GM18511 (cell line): Measurements from ENCODE around the gene ACVR1C.
"Not testable (repeated sequence)": the region's sequence is repeated elsewhere in the genome, so short reads cannot be mapped to it uniquely, and the experiment has no call there.

Experiments used
- ATAC-seq: cut with Tn5 transposase; IDR thresholded peaks from one replicate; pipeline ENCODE4 v1.9.1; 2021; ENCODE audit warnings: mild to moderate bottlenecking, moderate library complexity; ENCODE audit not compliant: unreplicated experiment

Gene ACVR1C

GRCh38 chr2:157587576-157587975 is 41.1 kb downstream of the ACVR1C start:
- no peak for ATAC-seq

- no peak for ATAC-seq
Observed at GRCh38 chr2:157574165-157574564, 54.5 kb downstream of the ACVR1C start.

GRCh38 chr2:157572725-157573124 is 55.9 kb downstream of the ACVR1C start:
- peak; percentile 75 for ATAC-seq

GRCh38 chr2:157566623-157567022 is 62.0 kb downstream of the ACVR1C start:
- not testable (repeated sequence) for ATAC-seq

DNA sequence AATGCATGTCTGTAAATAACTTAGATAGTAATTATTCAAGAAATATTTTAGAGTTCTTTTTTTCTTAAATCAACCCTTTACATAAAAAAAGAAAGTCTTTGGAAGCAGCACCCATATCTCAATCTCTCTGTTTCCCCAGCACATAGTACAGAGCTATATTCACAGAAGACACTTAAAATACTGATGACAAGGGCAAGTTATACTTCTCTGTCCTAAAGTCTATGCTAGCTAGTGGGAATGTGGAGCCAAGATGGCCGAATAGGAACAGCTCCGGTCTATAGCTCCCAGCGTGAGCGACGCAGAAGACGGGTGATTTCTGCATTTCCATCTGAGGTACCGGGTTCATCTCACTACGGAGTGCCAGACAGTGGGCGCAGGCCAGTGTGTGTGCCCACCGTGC is 62.6 kb downstream of the ACVR1C start:
- not testable (repeated sequence) for ATAC-seq

- no peak for ATAC-seq
Observed at GRCh38 chr2:157565550-157565949, 63.1 kb downstream of the ACVR1C start.

DNA sequence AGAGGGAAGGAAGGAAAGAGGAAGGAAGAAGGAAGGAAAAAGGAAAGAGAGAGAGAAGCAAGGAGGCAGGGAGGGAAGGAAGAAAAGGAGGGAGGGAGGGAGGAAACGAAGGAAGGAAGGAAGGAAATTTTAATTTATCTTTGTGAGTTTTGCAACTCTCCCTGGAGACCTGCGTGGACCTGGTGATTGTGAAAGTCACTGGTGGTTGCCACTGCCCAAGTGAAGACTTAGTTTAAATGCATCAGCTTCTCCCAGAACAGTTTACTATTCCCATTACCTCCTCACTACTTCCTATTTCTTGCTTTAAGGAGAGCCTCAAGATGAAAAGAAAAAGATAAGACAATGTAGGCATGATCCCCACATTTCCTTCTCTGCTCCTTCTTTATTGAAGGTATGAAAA is 68.8 kb downstream of the ACVR1C start:
- no peak for ATAC-seq

GRCh38 chr2:157559461-157559860 is 69.2 kb downstream of the ACVR1C start:
- ATAC-seq, result no peak

DNA sequence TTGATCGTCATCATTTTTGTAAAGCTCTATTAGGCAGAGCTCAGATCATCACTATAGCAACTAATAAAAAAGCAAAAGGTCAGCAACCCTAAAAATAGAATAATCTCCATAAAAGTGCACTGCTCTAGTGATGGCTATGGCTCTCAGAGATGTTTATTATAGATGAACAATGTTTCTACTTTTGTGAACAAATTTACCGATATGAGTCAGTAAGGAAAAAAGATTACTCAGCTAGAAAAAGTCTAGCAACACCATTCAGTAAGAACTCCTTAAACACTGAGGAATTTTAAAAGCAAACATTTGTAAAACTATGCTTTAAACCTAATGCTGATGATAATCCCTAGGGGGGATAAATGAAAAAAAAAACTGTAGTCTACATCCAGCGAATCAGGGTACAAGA is 69.6 kb downstream of the ACVR1C start:
- no peak for ATAC-seq

DNA sequence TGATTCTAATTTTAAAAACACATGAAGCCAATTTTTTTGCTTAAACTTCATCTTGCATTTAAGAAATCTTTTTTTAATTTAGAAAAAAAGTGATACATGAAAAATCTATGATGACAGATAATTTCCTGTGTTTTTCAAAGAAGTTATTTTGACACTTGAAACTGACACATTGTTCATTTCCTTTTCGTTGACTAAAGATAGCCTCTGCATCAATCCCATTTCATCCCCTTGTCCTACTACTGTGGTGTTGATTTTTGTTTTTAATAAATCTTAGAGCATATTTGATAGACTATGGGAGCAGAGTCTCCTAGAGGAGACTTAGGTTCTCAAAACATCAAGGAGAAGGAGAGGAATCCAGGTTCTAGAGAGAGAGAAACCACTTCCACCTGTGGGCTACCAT is 70.9 kb downstream of the ACVR1C start:
- no peak for ATAC-seq

DNA sequence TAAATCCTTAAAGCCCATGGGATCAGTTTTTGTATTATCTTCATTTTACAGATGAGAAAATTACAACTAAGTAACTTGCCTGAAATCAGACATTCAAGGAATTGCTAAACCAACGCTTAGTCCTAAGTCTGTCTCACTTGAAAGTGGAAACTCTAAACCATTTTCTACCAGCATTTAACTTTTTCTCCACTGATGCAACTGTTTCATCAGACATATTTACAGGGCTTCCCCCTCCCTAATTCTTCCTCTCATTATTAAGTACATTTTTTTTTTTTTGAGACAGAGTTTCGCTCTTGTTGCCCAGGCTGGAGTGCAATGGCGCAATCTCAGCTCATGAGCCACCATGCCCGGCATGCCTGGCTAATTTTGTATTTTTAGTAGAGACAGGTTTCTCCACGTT is 88.6 kb downstream of the ACVR1C start:
- no peak for ATAC-seq

- no peak for ATAC-seq
Observed at GRCh38 chr2:157538064-157538463, 90.6 kb downstream of the ACVR1C start.

DNA sequence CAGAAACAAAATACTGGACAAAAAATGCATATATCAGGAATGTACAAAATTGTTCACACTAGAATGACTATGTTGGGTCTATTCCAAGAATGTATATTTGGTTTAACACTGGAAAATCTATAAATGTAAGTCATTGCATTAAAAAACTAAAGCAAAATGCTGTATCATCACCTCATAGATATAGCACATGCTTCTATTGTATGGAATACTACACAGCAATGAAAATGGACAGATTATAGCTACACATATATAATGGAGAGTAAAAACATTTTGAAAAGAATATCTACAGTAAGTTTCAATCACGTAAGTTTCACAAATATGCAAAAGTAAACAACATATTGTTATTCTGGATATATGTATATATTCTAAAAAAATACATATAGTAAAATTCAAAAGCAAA is 91.8 kb downstream of the ACVR1C start:
- ATAC-seq, result no peak

DNA sequence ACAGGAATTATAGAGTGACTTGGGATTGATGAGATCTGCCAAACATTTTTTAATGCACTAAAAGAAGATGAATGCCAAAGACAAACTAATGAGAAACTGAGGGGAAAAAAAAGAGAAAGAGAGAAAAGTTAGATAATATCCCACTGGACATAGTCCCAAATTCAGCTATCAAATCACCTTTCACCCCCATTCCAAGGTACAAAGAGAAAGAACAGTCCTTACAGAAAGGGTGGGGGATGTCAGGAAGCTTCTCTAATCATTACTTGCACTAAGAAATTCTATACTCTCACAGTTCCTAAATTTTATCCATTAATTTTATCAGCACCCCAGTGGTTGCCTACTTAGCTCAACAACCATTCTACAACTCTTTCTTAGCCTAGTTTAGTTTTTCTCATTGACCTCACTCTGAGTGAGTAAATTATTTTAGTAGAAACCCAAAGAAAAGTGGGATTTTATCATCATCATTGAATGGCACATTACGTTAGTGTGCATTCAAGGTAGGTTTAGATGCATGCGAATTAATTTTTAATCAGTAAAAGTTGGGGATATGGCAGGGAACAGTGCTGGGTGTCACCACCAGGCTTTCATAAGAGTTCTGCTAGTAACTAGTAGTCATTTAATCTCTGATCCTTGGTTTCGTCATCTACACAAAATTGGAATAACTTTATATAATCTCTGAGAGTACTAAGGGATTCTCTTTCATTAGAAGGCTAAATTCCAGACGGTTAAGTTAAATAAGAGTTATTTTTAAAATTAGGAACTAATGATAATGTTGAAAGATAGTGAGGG is 99.5 kb downstream of the ACVR1C start:
- ATAC-seq, result no peak

DNA sequence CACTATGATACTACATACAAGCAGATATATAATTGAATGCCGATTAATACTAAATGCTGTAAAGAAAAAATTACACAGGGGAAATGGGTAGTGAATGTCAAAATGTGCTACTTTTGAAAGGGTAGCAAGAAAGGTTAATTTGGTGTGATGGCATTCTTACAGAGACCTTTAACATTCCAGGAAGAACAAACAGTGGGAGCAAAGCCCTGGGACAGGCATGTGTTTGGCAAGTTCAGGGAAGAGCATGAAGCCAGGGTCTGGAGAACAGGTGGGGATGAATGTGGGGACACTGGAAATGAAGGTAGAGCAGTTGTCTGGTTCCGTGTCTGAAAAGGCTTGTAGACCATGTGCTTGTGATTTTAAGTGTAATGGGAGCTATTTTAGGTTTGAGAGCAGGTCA is 102.6 kb downstream of the ACVR1C start:
- ATAC-seq, result no peak

GRCh38 chr2:157523270-157524247 is 105.1 kb downstream of the ACVR1C start:
- no peak for ATAC-seq

DNA sequence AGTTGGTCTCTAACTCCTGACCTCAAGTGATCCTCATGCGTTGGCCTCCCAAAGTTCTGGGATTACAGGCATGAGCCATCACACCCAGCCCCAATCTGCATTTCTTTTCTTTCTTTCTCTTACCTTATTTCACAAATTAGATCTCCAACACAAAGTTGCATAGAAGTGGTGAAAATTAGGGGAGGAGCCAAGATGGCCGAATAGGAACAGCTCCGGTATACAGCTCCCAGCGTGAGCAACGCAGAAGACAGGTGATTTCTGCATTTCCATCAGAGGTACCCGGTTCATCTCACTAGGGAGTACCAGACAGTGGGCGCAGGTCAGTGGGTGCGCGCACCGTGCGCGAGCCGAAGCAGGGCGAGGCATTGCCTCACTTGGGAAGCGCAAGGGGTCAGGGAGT is 113.7 kb downstream of the ACVR1C start:
- ATAC-seq, result not testable (repeated sequence)

DNA sequence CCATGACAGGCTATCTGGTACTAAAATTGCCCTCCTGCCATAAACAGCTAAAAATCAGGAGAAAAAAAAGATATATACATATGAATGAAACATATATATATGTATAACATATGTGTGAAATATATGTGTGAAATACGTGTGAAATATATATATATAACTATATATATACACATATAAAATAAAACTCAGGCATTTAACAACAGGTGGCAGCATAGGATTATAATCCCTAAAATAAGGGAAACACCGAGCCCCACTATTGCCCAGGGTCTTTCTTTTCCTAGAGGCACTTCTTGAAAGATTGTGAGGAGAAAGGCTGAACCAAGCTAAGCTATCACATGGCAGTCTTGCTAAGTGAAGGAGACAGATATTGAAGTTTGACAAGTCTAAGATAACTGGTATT is 118.9 kb downstream of the ACVR1C start:
- no peak for ATAC-seq

- ATAC-seq, result no peak
Observed at GRCh38 chr2:157508676-157509075, 120.0 kb downstream of the ACVR1C start.

DNA sequence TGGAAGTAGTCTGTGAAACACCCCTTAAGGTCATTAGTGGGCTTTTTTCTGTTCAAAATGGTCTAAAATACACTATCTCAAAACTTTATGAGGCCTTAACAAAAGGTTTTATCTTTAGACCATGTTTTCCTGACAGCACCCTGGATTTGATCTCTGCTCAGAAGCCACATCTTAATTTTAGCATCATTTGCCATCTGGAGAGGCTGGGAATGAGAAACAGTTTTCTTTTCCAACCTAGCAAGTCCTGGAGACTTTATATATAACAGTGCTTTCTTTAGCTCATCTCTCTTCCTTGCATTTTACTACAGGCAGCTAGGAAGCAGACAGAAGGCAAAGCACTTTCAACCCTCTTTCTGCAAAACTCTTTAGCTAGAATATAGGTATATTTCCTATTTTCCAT is 122.1 kb downstream of the ACVR1C start:
- ATAC-seq, result no peak

DNA sequence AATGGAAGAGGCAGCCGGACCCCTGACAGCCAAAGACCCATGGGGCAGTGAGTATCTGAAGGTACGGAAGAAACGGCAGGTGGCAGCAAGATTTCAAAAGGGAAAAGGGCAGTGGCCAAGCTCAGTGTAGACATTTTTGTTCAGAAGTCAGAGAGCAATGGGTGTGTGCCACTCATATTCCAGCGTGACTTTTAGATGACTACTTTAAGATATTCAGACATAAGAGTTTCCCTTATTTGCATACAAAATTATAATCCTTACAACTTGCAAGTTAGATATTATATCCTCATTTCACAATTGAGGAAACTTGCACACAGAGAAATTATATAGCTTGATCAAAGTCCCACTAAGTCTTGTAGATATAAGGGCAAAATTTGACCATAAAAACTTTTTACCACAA is 124.0 kb downstream of the ACVR1C start:
- ATAC-seq, result no peak

DNA sequence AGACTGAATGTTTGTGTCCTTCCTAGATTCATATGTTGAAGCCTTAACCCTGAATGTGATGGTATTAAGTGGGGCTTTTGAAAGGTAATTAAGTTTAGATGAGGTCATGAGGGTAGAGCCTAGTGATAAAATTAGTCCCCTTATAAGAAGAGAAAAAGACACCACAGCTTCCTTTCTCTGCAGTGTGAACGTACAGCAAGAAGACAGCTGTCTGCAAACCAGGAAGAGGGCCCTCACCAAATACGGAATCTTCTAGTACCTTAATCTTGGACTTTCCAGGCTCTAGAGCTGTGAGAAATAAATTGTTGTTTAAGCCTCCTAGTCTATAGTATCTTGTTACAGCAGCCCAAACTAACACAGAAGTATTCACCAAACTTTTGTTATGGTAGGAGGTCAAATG is 127.6 kb downstream of the ACVR1C start:
- no peak for ATAC-seq
